Lung (tissue), 12 donors: ENCODE measurements around the gene RIOK3. TPM values are rescaled to one million over a fixed set of nuclear protein-coding genes. Genes with fewer than 3 reads are reported as not detected.
"Not testable (repeated sequence)": the region's sequence is repeated elsewhere in the genome, so short reads cannot be mapped to it uniquely, and the experiment has no call there.

Experiments used
- ATAC-seq: fragments of 200-7000 bp; cut with Tn5 transposase; one replicate; pipeline ENCODE4 v1.9.1; 2020; ENCODE audit warnings: moderate number of reproducible peaks; ENCODE audit not compliant: insufficient read depth, low FRiP score
- DNase-seq, 3 donors: peaks; one replicate each; pipeline ENCODE4 v3.0.0-alpha.2; 2013 to 2017
- H3K27ac ChIP-seq, 2 donors: one replicate each; pipeline ENCODE4 v1.5.1; 2013; ENCODE audit warnings: mild to moderate bottlenecking in 2 of 2, moderate library complexity in 2 of 2, control low read depth in 1 of 2, inconsistent platforms in 1 of 2, low read depth in 1 of 2, low read length in 1 of 2
- H3K27me3 ChIP-seq, 3 donors: one replicate each; pipeline ENCODE4 v1.5.1; 2013; ENCODE audit warnings: low read length in 2 of 3; ENCODE audit not compliant: control insufficient read depth in 3 of 3, insufficient read depth in 3 of 3
- H3K36me3 ChIP-seq, 4 donors: one replicate each; pipeline ENCODE4 v1.5.1; 2013; ENCODE audit warnings: low read length in 4 of 4, mild to moderate bottlenecking in 1 of 4, moderate library complexity in 1 of 4; ENCODE audit not compliant: control insufficient read depth in 4 of 4, insufficient read depth in 4 of 4
- H3K4me1 ChIP-seq, 5 donors: one replicate each; pipeline ENCODE4 v1.5.1; 2013; ENCODE audit warnings: low read length in 5 of 5, mild to moderate bottlenecking in 2 of 5, moderate library complexity in 1 of 5; ENCODE audit not compliant: control insufficient read depth in 5 of 5, insufficient read depth in 5 of 5
- H3K4me3 ChIP-seq: one replicate; pipeline ENCODE4 v1.5.1; 2013; ENCODE audit warnings: mild to moderate bottlenecking, control low read depth, moderate library complexity
- H3K9ac ChIP-seq, 2 donors: one replicate each; pipeline ENCODE4 v1.5.1; 2013; ENCODE audit warnings: low read length in 2 of 2, control low read depth in 1 of 2; ENCODE audit not compliant: insufficient read depth in 1 of 2
- H3K9me3 ChIP-seq, 4 donors: one replicate each; pipeline ENCODE4 v1.5.1; 2013; ENCODE audit warnings: low read length in 3 of 4, mild to moderate bottlenecking in 1 of 4, moderate library complexity in 1 of 4; ENCODE audit not compliant: control insufficient read depth in 4 of 4, insufficient read depth in 3 of 4
- WGBS, 2 donors: extraction: QIAGEN DNeasy Blood & Tissue Kit; methylation state at CpG; one replicate each; pipeline ENCODE4 v1.1.7; 2013; 5-methylcytosine and 5-hydroxymethylcytosine counted together
- polyA plus RNA-seq, 2 donors: library from polyadenylated mRNA; stranded (reverse); fragments of 200-250 nt; gene quantifications; one replicate each; pipeline ENCODE4 v1.2.1, GENCODE V29; 2013
- total RNA-seq, 2 donors: library from RNA; depleted of rRNA in 1 of 2; stranded (reverse); fragments of >200 nt in 1 of 2; gene quantifications; one replicate each; pipeline ENCODE4 v1.2.1, GENCODE V29; 2014 to 2021
- TF ChIP-seq, protein P1 (sequence below): IDR thresholded peaks from 2 replicates; pipeline ENCODE4 v1.5.1; 2012; ENCODE audit warnings: mild to moderate bottlenecking; ENCODE audit errors: control extremely low read depth, extremely low read depth
- donor health status: control.
- donor health status: control.
- donor health status: Bipolar disorder and iron deficiency.
- donor health status: healthy.
- donor health status: DM: yes; HTN: yes; CAD: no.

The RIOK3 gene
- total and polyA plus RNA-seq, 4 donors = 35.6 to 83.0 (median 54.2) TPM

DNA sequence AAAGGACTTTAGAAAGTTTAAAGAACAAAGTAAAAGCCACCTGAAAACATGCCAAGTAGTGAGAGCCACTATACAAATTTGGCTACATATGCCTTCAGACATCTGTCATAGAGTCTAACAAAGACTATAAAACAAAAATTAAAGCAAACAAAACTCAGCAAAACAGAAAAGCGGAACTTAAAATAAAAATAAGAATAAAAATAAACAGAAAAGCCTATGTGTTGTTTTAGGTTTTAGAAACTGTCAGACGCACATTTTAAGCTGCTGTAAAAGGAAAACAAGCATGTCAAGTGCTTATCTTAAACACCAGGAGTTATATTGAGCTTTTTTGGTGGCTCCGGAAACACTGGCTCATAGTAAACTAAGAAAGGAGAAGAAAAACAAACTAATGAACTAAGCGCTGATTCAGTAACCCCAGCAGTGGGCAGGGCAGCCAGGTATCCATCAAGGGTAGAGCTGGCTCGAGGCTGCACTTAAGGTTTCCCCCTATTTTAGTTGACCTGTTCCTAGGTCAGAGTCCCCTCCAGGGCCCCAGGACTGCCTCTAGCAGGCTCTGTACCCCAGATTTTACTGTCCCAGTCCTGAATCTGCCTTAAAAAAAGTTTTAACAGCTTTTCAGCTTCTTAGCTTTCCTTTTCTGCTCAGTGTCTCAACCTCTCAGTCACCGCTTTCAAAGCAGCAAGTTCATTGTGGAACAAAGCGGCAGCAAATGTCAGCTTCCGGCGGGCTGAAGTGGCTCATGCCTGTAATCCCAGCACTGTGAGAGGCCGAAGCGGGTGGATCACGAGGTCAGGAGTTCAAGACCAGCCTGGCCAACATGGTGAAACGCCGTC lies 34.9 kb downstream of the RIOK3 start:
- TF ChIP-seq, protein P1, sequence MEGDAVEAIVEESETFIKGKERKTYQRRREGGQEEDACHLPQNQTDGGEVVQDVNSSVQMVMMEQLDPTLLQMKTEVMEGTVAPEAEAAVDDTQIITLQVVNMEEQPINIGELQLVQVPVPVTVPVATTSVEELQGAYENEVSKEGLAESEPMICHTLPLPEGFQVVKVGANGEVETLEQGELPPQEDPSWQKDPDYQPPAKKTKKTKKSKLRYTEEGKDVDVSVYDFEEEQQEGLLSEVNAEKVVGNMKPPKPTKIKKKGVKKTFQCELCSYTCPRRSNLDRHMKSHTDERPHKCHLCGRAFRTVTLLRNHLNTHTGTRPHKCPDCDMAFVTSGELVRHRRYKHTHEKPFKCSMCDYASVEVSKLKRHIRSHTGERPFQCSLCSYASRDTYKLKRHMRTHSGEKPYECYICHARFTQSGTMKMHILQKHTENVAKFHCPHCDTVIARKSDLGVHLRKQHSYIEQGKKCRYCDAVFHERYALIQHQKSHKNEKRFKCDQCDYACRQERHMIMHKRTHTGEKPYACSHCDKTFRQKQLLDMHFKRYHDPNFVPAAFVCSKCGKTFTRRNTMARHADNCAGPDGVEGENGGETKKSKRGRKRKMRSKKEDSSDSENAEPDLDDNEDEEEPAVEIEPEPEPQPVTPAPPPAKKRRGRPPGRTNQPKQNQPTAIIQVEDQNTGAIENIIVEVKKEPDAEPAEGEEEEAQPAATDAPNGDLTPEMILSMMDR = no peak
- Histone ChIP-seq H3K27ac (peak overlapping the region in 1 of 2 donors; percentile 88), H3K4me1 (peaks cover 0 to 5% (median 4%) of the 10 kb centered on the region in 5 donors), H3K9ac (peak overlapping the region in 1 of 2 donors; percentile 38), H3K4me3 (no peak overlapping the region), H3K36me3 (no peaks in the 10 kb centered on the region), H3K9me3 (peaks cover 0 to 3% (median 2%) of the 10 kb centered on the region in 4 donors), H3K27me3 (no peaks in the 10 kb centered on the region)
- no peak for ATAC-seq
- DNase-seq = peak; percentile 43 to 64 (median 60)
- 9 to 21% methylated on average over 14 of the region's 14 CpGs for WGBS, 2 donors

DNA sequence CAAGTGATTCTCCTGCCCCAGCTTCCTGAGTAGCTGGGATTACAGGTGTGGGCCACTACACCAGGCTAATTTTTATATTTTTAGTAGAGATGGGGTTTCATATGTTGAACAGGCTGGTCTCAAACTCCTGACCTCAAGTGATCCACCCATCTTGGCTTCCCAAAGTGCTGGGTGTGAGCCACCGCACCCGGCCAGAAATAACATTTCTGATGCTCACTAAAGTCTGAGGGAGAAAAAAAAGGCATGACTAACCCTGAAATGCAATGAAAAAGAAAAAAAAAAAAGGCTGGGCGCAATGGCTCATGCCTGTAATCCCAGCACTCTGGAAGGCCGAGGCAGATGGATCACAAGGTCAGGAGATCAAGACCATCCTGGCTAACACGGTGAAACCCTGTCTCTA lies 36.5 kb downstream of the RIOK3 start:
- not testable (repeated sequence) for H3K27me3 ChIP-seq, H3K9me3 ChIP-seq, H3K36me3 ChIP-seq, DNase-seq, ATAC-seq, H3K9ac ChIP-seq, H3K4me1 ChIP-seq, H3K4me3 ChIP-seq, H3K27ac ChIP-seq
- WGBS, 2 donors = 91 to 98% methylated on average over 5 of the region's 5 CpGs

DNA sequence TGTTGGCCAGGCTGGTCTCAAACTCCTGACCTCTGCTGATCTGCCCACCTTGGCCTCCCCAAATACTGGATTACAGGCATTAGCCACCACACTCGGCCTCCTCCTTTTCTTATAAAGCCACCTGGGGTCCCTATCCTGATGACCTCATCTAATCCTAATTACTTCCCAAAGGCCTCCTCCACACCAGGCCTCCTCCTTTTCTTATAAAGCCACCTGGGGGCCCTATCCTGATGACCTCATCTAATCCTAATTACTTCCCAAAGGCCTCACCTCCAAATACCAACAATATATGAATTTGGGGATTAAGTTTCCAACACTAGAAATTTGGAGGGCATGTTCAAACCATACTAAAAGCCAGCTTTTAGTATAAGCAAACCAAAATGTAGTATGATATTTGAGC lies 40.6 kb downstream of the RIOK3 start:
- no peak overlapping the region for H3K9ac ChIP-seq
- H3K27ac ChIP-seq = no peak overlapping the region
- WGBS, 2 donors = 92 to 98% methylated on average over 1 of the region's 1 CpG
- TF ChIP-seq, protein P1 = no peak
- no peaks in the 10 kb centered on the region for H3K36me3 ChIP-seq
- peaks cover 0 to 3% (median 2%) of the 10 kb centered on the region in 4 donors for H3K9me3 ChIP-seq
- ATAC-seq (no peak), DNase-seq (no peak)
- H3K27me3 ChIP-seq = no peaks in the 10 kb centered on the region
- peaks cover 0 to 2% (median 0%) of the 10 kb centered on the region in 5 donors for H3K4me1 ChIP-seq
- H3K4me3 ChIP-seq = no peak overlapping the region

DNA sequence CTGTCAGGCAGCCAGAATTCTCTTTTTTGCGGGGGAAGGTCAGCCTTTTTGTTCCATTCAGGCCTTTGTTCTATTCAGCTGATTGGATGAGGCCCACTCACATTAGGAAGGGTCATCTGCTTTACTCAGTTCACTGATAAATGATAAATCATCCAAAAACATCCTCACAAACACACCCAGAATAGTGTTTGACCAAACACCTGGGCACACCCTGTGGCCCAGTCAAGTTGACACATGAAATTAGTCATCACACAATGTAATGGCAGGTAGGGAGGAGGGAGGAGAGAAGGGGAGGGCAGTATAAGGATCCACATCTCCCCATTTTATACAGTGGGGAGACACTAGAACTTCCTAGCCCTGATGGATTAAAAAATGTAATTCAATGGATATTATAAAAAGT lies 41.9 kb downstream of the RIOK3 start:
- Histone ChIP-seq H3K27me3 (no peaks in the 10 kb centered on the region), H3K4me3 (no peak overlapping the region), H3K36me3 (no peaks in the 10 kb centered on the region), H3K4me1 (peaks cover 0 to 2% (median 0%) of the 10 kb centered on the region in 5 donors), H3K9ac (no peak overlapping the region), H3K27ac (no peak overlapping the region), H3K9me3 (peaks cover 0 to 3% (median 2%) of the 10 kb centered on the region in 4 donors)
- WGBS, 2 donors = 89 to 93% methylated on average over 1 of the region's 1 CpG
- TF ChIP-seq, protein P1 = no peak
- DNase-seq = no peak
- ATAC-seq = no peak
